ENCODE results near the gene TMEM256.

The TMEM256 gene

GRCh38 chr17:7425756-7426155 is 21.9 kb upstream of the TMEM256 start:
- Histone ChIP-seq H3K36me3 (ENCODE audit: insufficient read depth, low read length) (no peaks in the 10 kb centered on the region), H3K4me3 (no peak overlapping the region), H3K27ac (no peak overlapping the region), H3K9me3 (ENCODE audit: low read depth, low read length) (no peaks in the 10 kb centered on the region), H3K9ac (ENCODE audit: insufficient read length) (no peak overlapping the region)
- no peak for DNase-seq (ENCODE audit: low read depth, low spot score)
- no peak for TF ChIP-seq FOXP2 (optimal IDR thresholded peaks at IDR 0.05; ENCODE audit: control extremely low read depth, extremely low read length, insufficient read depth)
- no peak for TF ChIP-seq EZH2 (IDR thresholded peaks at IDR 0.05)
- no peak for TF ChIP-seq POLR2AphosphoS5 (IDR thresholded peaks at IDR 0.05; ENCODE audit: borderline replicate concordance, low read depth, low read length)

DNA sequence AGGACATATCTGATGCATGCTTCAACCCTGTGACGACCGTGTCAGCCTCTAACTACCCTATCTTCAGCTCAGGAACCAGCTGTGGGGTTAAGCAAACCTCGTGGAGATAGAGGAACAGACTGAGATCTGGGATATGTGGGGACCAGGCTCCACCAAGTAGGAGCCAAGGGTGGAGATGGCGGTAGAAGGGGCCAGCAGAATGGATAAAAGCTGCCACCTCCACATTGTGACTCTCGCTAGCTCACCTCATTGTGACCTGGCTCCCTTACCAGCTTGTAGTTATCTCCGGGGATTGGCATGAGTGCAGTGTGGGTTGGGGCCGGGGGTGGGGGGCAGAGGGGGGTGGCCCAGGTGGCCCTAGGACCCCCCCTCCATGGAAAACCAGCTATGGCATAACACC is 21.4 kb upstream of the TMEM256 start, which contains the start of gene SPEM2:
Gene SPEM2 (plus strand): TSS at position 301 of the 400 bp plus-strand sequence. CDS start 73 bp downstream, at position 374.
- Histone ChIP-seq H3K4me3 (no peak within 1 kb of the TSS), H3K27ac (no peak within 1 kb of the TSS), H3K36me3 (ENCODE audit: insufficient read depth, low read length) (no peaks in the 10 kb centered on the region), H3K9ac (ENCODE audit: insufficient read length) (no peak within 1 kb of the TSS), H3K9me3 (ENCODE audit: low read depth, low read length) (no peaks in the 10 kb centered on the region)
- no peak for DNase-seq (ENCODE audit: low read depth, low spot score)
- no peak for TF ChIP-seq FOXP2 (optimal IDR thresholded peaks at IDR 0.05; ENCODE audit: control extremely low read depth, extremely low read length, insufficient read depth)
- no peak for TF ChIP-seq EZH2 (IDR thresholded peaks at IDR 0.05)
- no peak for TF ChIP-seq POLR2AphosphoS5 (IDR thresholded peaks at IDR 0.05; ENCODE audit: borderline replicate concordance, low read depth, low read length)

DNA sequence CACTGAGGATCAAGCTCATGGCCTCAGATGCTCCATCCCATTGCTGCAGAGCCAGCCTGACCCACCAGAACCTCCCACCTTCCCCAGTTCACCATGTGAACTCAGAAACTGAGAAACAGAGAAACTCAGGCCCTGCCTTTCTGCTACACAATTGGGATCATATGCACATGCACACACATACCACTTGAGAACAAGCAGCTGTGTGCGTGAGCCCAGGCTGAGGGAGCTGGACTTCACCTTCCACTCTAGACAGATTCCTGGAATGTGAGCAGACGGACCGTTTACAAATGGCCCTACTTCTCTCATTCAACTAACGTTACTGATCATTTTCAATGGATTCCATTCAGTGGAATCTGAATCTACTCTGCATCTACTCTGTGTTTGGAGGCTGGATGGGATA is 19.8 kb upstream of the TMEM256 start:
- DNase-seq (ENCODE audit: low read depth, low spot score) = no peak

DNA sequence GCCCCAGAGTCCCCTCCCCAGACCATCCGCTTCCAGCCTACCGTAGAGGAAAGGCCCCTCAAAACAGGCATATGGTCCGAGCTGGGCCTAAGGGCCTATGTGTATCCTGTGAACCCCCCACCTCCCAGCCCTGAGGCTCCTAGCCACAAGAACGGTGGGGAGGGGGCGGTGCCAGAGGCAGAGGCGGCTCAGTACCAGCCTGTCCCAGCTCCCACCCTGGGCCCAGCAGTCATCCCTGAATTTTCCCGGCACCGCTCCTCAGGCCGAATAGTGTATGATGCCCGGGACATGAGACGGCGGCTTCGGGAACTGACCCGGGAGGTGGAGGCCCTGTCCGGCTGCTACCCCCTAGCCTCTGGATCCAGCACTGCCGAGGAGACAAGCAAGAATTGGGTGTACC is 17.3 kb upstream of the TMEM256 start:
- TF ChIP-seq POLR2AphosphoS5 (IDR thresholded peaks at IDR 0.05; ENCODE audit: borderline replicate concordance, low read depth, low read length) = no peak
- TF ChIP-seq FOXP2 (optimal IDR thresholded peaks at IDR 0.05; ENCODE audit: control extremely low read depth, extremely low read length, insufficient read depth) = no peak
- no peak for TF ChIP-seq EZH2 (IDR thresholded peaks at IDR 0.05)
- H3K27ac ChIP-seq = no peak overlapping the region
- H3K9me3 ChIP-seq (ENCODE audit: low read depth, low read length) = no peaks in the 10 kb centered on the region
- H3K9ac ChIP-seq (ENCODE audit: insufficient read length) = no peak overlapping the region
- DNase-seq (ENCODE audit: low read depth, low spot score) = no peak
- no peak overlapping the region for H3K4me3 ChIP-seq
- H3K36me3 ChIP-seq (ENCODE audit: insufficient read depth, low read length) = no peaks in the 10 kb centered on the region

More for the DNA sequence above, 19.8 kb upstream of the TMEM256 start:
- no peaks in the 10 kb centered on the region for H3K36me3 ChIP-seq (ENCODE audit: insufficient read depth, low read length)
- no peak overlapping the region for H3K9ac ChIP-seq (ENCODE audit: insufficient read length)
- H3K4me3 ChIP-seq = no peak overlapping the region
- no peak overlapping the region for H3K27ac ChIP-seq
- TF ChIP-seq FOXP2 (optimal IDR thresholded peaks at IDR 0.05; ENCODE audit: control extremely low read depth, extremely low read length, insufficient read depth) (no peak), EZH2 (IDR thresholded peaks at IDR 0.05) (no peak)
- H3K9me3 ChIP-seq (ENCODE audit: low read depth, low read length) = no peaks in the 10 kb centered on the region

- TF ChIP-seq EZH2 (IDR thresholded peaks at IDR 0.05) = no peak
- no peak for TF ChIP-seq FOXP2 (optimal IDR thresholded peaks at IDR 0.05; ENCODE audit: control extremely low read depth, extremely low read length, insufficient read depth)
- no peak for TF ChIP-seq POLR2AphosphoS5 (IDR thresholded peaks at IDR 0.05; ENCODE audit: borderline replicate concordance, low read depth, low read length)
- no peak within 1 kb of the TSS for H3K4me3 ChIP-seq
- H3K9ac ChIP-seq (ENCODE audit: insufficient read length) = no peak within 1 kb of the TSS
- H3K9me3 ChIP-seq (ENCODE audit: low read depth, low read length) = no peaks in the 10 kb centered on the region
- H3K36me3 ChIP-seq (ENCODE audit: insufficient read depth, low read length) = no peaks in the 10 kb centered on the region; the same call in 1 of the 2 replicates
- no peak within 1 kb of the TSS for H3K27ac ChIP-seq
- DNase-seq (ENCODE audit: low read depth, low spot score) = no peak
Measured at GRCh38 chr17:7419819-7420610, 16.1 kb upstream of the TMEM256 start, which contains the start of gene SPEM1. Gene SPEM1 (plus strand): TSS chr17:7420324. CDS start chr17:7420385, 61 bp downstream.

GRCh38 chr17:7418472-7419152 is 14.7 kb upstream of the TMEM256 start:
- TF ChIP-seq POLR2AphosphoS5 (IDR thresholded peaks at IDR 0.05; ENCODE audit: borderline replicate concordance, low read depth, low read length) = no peak
- no peak for TF ChIP-seq EZH2 (IDR thresholded peaks at IDR 0.05)
- Histone ChIP-seq H3K4me3 (no peak overlapping the region), H3K36me3 (ENCODE audit: insufficient read depth, low read length) (no peaks in the 10 kb centered on the region; the same call in 1 of the 2 replicates), H3K9me3 (ENCODE audit: low read depth, low read length) (no peaks in the 10 kb centered on the region), H3K27ac (no peak overlapping the region), H3K9ac (ENCODE audit: insufficient read length) (no peak overlapping the region)
- no peak for DNase-seq (ENCODE audit: low read depth, low spot score)

DNA sequence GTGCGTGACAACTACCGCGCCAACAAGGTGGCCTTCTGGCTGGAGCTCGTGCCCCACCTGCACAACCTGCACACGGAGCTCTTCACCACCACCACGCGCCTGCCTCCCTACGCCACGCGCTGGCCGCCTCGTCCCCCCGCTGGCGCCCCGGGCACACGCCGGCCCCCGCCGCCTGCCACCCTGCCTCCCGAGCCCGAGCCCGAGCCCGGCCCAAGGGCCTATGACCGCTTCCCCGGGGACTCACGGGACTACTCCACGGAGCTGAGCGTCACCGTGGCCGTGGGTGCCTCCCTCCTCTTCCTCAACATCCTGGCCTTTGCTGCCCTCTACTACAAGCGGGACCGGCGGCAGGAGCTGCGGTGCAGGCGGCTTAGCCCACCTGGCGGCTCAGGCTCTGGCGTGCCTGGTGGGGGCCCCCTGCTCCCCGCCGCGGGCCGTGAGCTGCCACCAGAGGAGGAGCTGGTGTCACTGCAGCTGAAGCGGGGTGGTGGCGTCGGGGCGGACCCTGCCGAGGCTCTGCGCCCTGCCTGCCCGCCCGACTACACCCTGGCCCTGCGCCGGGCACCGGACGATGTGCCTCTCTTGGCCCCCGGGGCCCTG is 13.3 kb upstream of the TMEM256 start:
- no peak for DNase-seq (ENCODE audit: low read depth, low spot score)
- no peak overlapping the region for H3K9ac ChIP-seq (ENCODE audit: insufficient read length)
- H3K27ac ChIP-seq = no peak overlapping the region
- H3K36me3 ChIP-seq (ENCODE audit: insufficient read depth, low read length) = no peaks in the 10 kb centered on the region; the same call in 1 of the 2 replicates
- no peak overlapping the region for H3K4me3 ChIP-seq
- TF ChIP-seq FOXP2 (optimal IDR thresholded peaks at IDR 0.05; ENCODE audit: control extremely low read depth, extremely low read length, insufficient read depth) (no peak), POLR2AphosphoS5 (IDR thresholded peaks at IDR 0.05; ENCODE audit: borderline replicate concordance, low read depth, low read length) (no peak), EZH2 (IDR thresholded peaks at IDR 0.05) (no peak)
- no peaks in the 10 kb centered on the region for H3K9me3 ChIP-seq (ENCODE audit: low read depth, low read length)

DNA sequence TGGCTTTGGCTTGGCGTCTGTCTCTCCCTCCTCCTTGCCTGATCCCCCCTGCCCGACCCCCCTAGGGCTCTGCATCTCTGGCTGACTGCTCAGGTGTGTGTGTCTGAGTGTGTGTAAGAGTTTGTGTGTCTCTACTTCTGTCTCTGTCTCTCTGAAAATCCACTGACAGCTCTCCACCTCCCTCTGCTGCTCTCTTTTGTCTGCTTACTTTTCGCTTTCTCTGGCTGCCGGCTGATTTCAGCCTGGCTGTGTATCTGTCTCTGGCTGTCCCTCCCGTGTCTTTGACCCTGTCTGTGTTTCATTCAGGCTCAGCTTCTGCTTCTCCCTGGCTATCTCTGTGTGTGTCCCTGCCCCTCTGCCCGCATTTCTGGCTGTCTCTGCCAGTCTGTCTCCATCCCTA is 12.4 kb upstream of the TMEM256 start:
- no peaks in the 10 kb centered on the region; the same call in 1 of the 2 replicates for H3K36me3 ChIP-seq (ENCODE audit: insufficient read depth, low read length)
- DNase-seq (ENCODE audit: low read depth, low spot score) = no peak
- no peaks in the 10 kb centered on the region for H3K9me3 ChIP-seq (ENCODE audit: low read depth, low read length)
- no peak overlapping the region for H3K4me3 ChIP-seq
- H3K27ac ChIP-seq = peak overlapping the region; percentile 42; the same call in 1 of the 2 replicates
- no peak overlapping the region for H3K9ac ChIP-seq (ENCODE audit: insufficient read length)
- TF ChIP-seq FOXP2 (optimal IDR thresholded peaks at IDR 0.05; ENCODE audit: control extremely low read depth, extremely low read length, insufficient read depth) = no peak
- TF ChIP-seq POLR2AphosphoS5 (IDR thresholded peaks at IDR 0.05; ENCODE audit: borderline replicate concordance, low read depth, low read length) = no peak
- TF ChIP-seq EZH2 (IDR thresholded peaks at IDR 0.05) = no peak
